HepG2 (cell line): ENCODE results near the gene OARD1. TPM values are rescaled to one million over a fixed set of nuclear protein-coding genes. Genes with fewer than 3 reads are reported as not detected.

Experiments used
- ATAC-seq: fragments of 200-7000 bp; cut with Tn5 transposase; 3 replicates; pipeline ENCODE4 v1.9.1; 2020; ENCODE audit warnings: mild to moderate bottlenecking, moderate library complexity
- BruUV-seq: library from RNA; stranded (reverse); fragments of 400-500 nt; replicated peaks from 2 replicates; lab custom pipeline; 2021; lab: Mats Ljungman, UMichigan
- CTCF ChIA-PET: fragments of 300-600 bp; formaldehyde crosslinking; extraction: SDS; loops from one replicate; lab custom pipeline; 2021; ENCODE audit warnings: low total read pairs, inconsistent platforms, low intra/inter-chr PET ratio; lab: Yijun Ruan, JAX
- POLR2A ChIA-PET: fragments of 350-600 bp; sonication (Branson Sonifier 250); formaldehyde crosslinking; loops from one replicate; lab custom pipeline; 2020; ENCODE audit warnings: antibody characterized with exemption, inconsistent platforms; lab: Yijun Ruan, JAX
- DNase-seq: peaks from one replicate; pipeline ENCODE4 v3.0.0-alpha.2; 2015; ENCODE audit warnings: low spot score
- FAIRE-seq: peaks from 3 replicates; lab custom pipeline; 2011; peaks lifted over from hg19 to GRCh38; lab: Jason Lieb, UNC
- H2AFZ ChIP-seq: one replicate; pipeline ENCODE4 v1.6.1; 2011; ENCODE audit warnings: low read length, inconsistent platforms
- H3K27ac ChIP-seq: fragments of 300-600 bp; 3 replicates; pipeline ENCODE4 v1.8.0; 2011; ENCODE audit warnings: mixed run types, mild to moderate bottlenecking, mixed read lengths, low read length, inconsistent platforms; ENCODE audit not compliant: insufficient read depth; ENCODE audit errors: extremely low read length
- H3K27me3 ChIP-seq, 2 experiments: fragments of 200-600 bp in 1 of 2; 2 replicates in 1 of 2; 3 replicates in 1 of 2; pipeline versions ENCODE4 v1.6.0 to v1.8.0; 2011; ENCODE audit warnings: low read length in 2 of 2, mild to moderate bottlenecking in 2 of 2, moderate library complexity in 2 of 2, inconsistent platforms in 1 of 2; ENCODE audit not compliant: insufficient read depth in 2 of 2, control insufficient read depth in 1 of 2
- H3K36me3 ChIP-seq, 2 experiments: fragments of 200-600 bp in 1 of 2; replicated peaks in 1 of 2; 2 replicates in 1 of 2; 3 replicates in 1 of 2; pipeline versions ENCODE4 v1.5.1 to v1.8.0; 2011; ENCODE audit warnings: low read length in 2 of 2, inconsistent platforms in 1 of 2; ENCODE audit not compliant: insufficient read depth in 2 of 2, control insufficient read depth in 1 of 2
- H3K4me1 ChIP-seq: 2 replicates; pipeline ENCODE4 v1.5.1; 2012; ENCODE audit warnings: low read length, inconsistent platforms; ENCODE audit not compliant: insufficient read depth
- H3K4me2 ChIP-seq: 2 replicates; pipeline ENCODE4 v1.6.0; 2011; ENCODE audit warnings: low read depth, low read length, inconsistent platforms
- H3K4me3 ChIP-seq, 3 experiments: fragments of 200-600 bp in 1 of 3; sonication (generic), shearing (Covaris generic) in 1 of 3; replicated peaks in 1 of 3; 2 replicates each; pipeline ENCODE4 v1.5.1; 2011 to 2016; ENCODE audit warnings: low read length in 3 of 3, inconsistent platforms in 2 of 3, low read depth in 2 of 3, mild to moderate bottlenecking in 2 of 3, control low read depth in 1 of 3, mixed read lengths in 1 of 3; ENCODE audit not compliant: insufficient read depth in 1 of 3
- H3K79me2 ChIP-seq: one replicate; pipeline ENCODE4 v1.6.1; 2011; ENCODE audit warnings: low read length, inconsistent platforms; ENCODE audit not compliant: insufficient read depth
- H3K9ac ChIP-seq: 2 replicates; pipeline ENCODE4 v1.6.0; 2011; ENCODE audit warnings: mild to moderate bottlenecking, low read depth, low read length, inconsistent platforms; ENCODE audit not compliant: insufficient read depth
- H3K9me3 ChIP-seq: 2 replicates; pipeline ENCODE4 v1.5.1; 2012; ENCODE audit warnings: mild to moderate bottlenecking, low read length
- H4K20me1 ChIP-seq: 2 replicates; pipeline ENCODE4 v1.6.0; 2011; ENCODE audit warnings: inconsistent platforms, mild to moderate bottlenecking, low read length, moderate library complexity; ENCODE audit not compliant: insufficient read depth
- CEBPG ChIP-seq: IDR thresholded peaks from 2 replicates; pipeline ENCODE4 v1.6.1; 2016
- ELK4 ChIP-seq: sonication (generic); formaldehyde crosslinking; IDR thresholded peaks from 2 replicates; pipeline ENCODE4 v1.9.0; 2021; ENCODE audit warnings: missing genetic modification reagents, borderline replicate concordance
- KDM6A ChIP-seq: IDR thresholded peaks from 2 replicates; pipeline ENCODE4 v1.6.1; 2016; ENCODE audit warnings: low read depth
- MATR3 ChIP-seq: sonication (generic); formaldehyde crosslinking; IDR thresholded peaks from 2 replicates; pipeline ENCODE4 v1.4.0; 2020; ENCODE audit warnings: missing genetic modification reagents
- PHF8 ChIP-seq: sonication (generic); formaldehyde crosslinking; IDR thresholded peaks from 2 replicates; pipeline ENCODE4 v1.5.0; 2020; ENCODE audit warnings: missing genetic modification reagents
- PREB ChIP-seq: sonication (generic); formaldehyde crosslinking; IDR thresholded peaks from 2 replicates; pipeline ENCODE4 v1.4.0; 2020; ENCODE audit warnings: missing genetic modification reagents
- ZMYM3 ChIP-seq: sonication (generic); formaldehyde crosslinking; IDR thresholded peaks from 2 replicates; pipeline ENCODE4 v1.5.1; 2020; ENCODE audit warnings: mild to moderate bottlenecking, missing genetic modification reagents
- ZNF768 ChIP-seq: sonication (generic); formaldehyde crosslinking; IDR thresholded peaks from 2 replicates; pipeline ENCODE4 v1.4.0; 2020; ENCODE audit warnings: missing genetic modification reagents
- WGBS: methylation state at CpG from one replicate; pipeline ENCODE4 v1.1.6; 2017; ENCODE audit warnings: low lambda C conversion rate; 5-methylcytosine and 5-hydroxymethylcytosine counted together
- in situ Hi-C: cut with HindIII; loops from 2 replicates; pipeline ENCODE4 v1.10.0; 2017; ENCODE audit warnings: low pct_unique_long_range_greater_than_20kb; ENCODE audit not compliant: extremely low pct_ligation_motif_present
- intact Hi-C: fragments of 100-400 bp; cut with micrococcal nuclease; formaldehyde crosslinking; loops from one replicate; pipeline ENCODE4 v1.10.0; 2022; ENCODE audit not compliant: unreplicated experiment
- polyA plus RNA-seq, 8 experiments: library from polyadenylated mRNA; depleted of rRNA in 3 of 8; stranded (reverse) in 7 of 8; unstranded in 1 of 8; fragments of >200 nt; fragmentation: Illumina TruSeq in 4 of 8; extraction: Trizol in 4 of 8; gene quantifications; 2 replicates each; pipeline versions ENCODE4 v1.2.1 to v1.2.3, GENCODE V29; 2011 to 2016; ENCODE audit warnings: low read depth in 4 of 8, missing spikeins in 1 of 8, mixed read lengths in 1 of 8; ENCODE audit not compliant: insufficient read depth in 1 of 8
- total RNA-seq, 5 experiments: library from RNA; depleted of rRNA; stranded (reverse); fragments of >200 nt; fragmentation: Illumina TruSeq; extraction: Trizol; gene quantifications; 2 replicates each; pipeline ENCODE4 v1.2.3, GENCODE V29; 2016; ENCODE audit warnings: low read depth in 1 of 5

Gene OARD1
- total and polyA plus RNA-seq, 2 of the 13 experiments (the other 11 are each of a cell fraction or from before 2014, with no cell fraction given): 18.4 to 49.0 TPM

GRCh38 chr6:41050536-41050935 is 21.6 kb downstream of the OARD1 start:
- no peaks in the 10 kb centered on the region for H3K27me3 ChIP-seq
- no peak overlapping the region for H3K9ac ChIP-seq
- TF ChIP-seq CEBPG: no peak
- no peak for TF ChIP-seq KDM6A
- TF ChIP-seq PHF8: no peak
- no peak for TF ChIP-seq ELK4 (CRISPR knock-in tag)
- no peak for TF ChIP-seq MATR3 (CRISPR knock-in tag)
- TF ChIP-seq, all 625 proteins: peak for 0
- no peak overlapping the region for H2AFZ ChIP-seq
- ATAC-seq: no peak
- no peaks in the 10 kb centered on the region for H4K20me1 ChIP-seq
- H3K4me3 ChIP-seq: no peak overlapping the region
- intact Hi-C loops: no loop called here
- WGBS: 80% methylated on average over 3 of the region's 3 CpGs
- peaks cover 0 to 4% of the 10 kb centered on the region in 2 experiments; a peak in 2 of 5 replicates for H3K36me3 ChIP-seq
- no peak for DNase-seq
- in situ Hi-C loops: loop anchor here (10.0 kb wide), 1 partner anchor 534 kb away; no protein-coding TSS in a partner anchor
- no peaks in the 10 kb centered on the region for H3K9me3 ChIP-seq
- no peaks in the 10 kb centered on the region for H3K79me2 ChIP-seq
- POLR2A ChIA-PET: interaction anchor here (3.7 kb wide), 1 partner anchor 10 kb away, joined by 17 read pairs; no protein-coding TSS in a partner anchor
- H3K4me1 ChIP-seq: peaks cover 66% of the 10 kb centered on the region
- CTCF ChIA-PET: no interaction called here
- no TSS peak for BruUV-seq
- no peak for FAIRE-seq
- no peak overlapping the region for H3K4me2 ChIP-seq
- no peak overlapping the region for H3K27ac ChIP-seq

- Histone ChIP-seq H3K27ac (no peak overlapping the region), H3K4me1 (peaks cover 66% of the 10 kb centered on the region), H3K4me2 (no peak overlapping the region), H3K27me3 (no peaks in the 10 kb centered on the region), H3K79me2 (no peaks in the 10 kb centered on the region), H2AFZ (no peak overlapping the region), H4K20me1 (no peaks in the 10 kb centered on the region), H3K36me3 (peaks cover 0 to 4% of the 10 kb centered on the region in 2 experiments; a peak in 2 of 5 replicates), H3K9me3 (no peaks in the 10 kb centered on the region)
- in situ Hi-C loops: loop anchor here (10.0 to 25.0 kb wide), 2 partner anchors 535 to 713 kb away; no protein-coding TSS in a partner anchor
- DNase-seq: no peak
- ChIA-PET CTCF (no interaction called here), POLR2A (interaction anchor here (1.7 to 3.7 kb wide), 3 partner anchors 9 to 23 kb away, joined by 8 to 17 read pairs (median 10); partner anchors contain the start of genes NFYA and OARD1)
- FAIRE-seq: no peak
- 85% methylated on average over 7 of the region's 7 CpGs for WGBS
- BruUV-seq: no TSS peak
- TF ChIP-seq PREB (CRISPR knock-in tag): no peak
- TF ChIP-seq ZMYM3 (CRISPR knock-in tag): 0 out of 2 replicates have a peak, but pooled peaks have one; percentile 25
- TF ChIP-seq ZNF768: peak; percentile 84; the same call in 1 of the 2 replicates
- TF ChIP-seq, all 625 proteins: peak for 2
- H3K9ac ChIP-seq: no peak overlapping the region
- intact Hi-C loops: no loop called here
- no peak for ATAC-seq
- H3K4me3 ChIP-seq: no peak overlapping the region
Measured at GRCh38 chr6:41049955-41050354, 22.2 kb downstream of the OARD1 start.
